ENCODE data around the gene PIM3.
A peak's percentile ranks its signal among the peaks of the same experiment; 100 is the strongest.

PIM3 gene

DNA sequence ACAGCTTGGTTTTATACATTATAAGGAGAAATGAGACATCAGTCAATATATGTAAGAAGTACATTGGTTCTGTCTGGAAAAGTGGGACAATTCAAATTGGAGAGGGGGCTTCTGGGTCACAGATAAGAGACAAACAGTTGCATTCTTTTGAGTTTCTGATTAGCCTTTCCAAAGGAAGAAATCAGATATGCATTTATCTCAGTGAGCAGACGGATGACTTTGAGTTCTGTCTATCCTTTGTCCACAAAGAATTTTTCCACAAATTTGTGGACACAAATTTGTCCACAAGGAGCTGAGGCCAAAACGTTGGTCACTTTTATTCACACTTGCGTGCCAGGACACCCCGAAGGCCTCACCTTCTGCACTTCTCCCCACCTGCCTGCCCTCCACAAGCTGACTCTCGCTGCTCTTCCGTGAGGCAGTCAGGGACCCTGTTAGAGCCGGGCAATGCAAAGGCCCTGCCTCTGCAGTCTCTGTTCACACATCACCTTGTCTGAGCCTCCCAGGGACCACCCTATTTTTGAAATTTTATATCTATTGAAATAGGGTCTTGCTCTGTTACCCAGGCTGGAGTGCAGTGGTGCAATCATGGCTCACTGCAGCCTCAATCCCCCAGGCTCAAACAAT lies 31.4 kb downstream of the PIM3 start:
- DNase-seq (ENCODE audit: low spot score), result no peak

DNA sequence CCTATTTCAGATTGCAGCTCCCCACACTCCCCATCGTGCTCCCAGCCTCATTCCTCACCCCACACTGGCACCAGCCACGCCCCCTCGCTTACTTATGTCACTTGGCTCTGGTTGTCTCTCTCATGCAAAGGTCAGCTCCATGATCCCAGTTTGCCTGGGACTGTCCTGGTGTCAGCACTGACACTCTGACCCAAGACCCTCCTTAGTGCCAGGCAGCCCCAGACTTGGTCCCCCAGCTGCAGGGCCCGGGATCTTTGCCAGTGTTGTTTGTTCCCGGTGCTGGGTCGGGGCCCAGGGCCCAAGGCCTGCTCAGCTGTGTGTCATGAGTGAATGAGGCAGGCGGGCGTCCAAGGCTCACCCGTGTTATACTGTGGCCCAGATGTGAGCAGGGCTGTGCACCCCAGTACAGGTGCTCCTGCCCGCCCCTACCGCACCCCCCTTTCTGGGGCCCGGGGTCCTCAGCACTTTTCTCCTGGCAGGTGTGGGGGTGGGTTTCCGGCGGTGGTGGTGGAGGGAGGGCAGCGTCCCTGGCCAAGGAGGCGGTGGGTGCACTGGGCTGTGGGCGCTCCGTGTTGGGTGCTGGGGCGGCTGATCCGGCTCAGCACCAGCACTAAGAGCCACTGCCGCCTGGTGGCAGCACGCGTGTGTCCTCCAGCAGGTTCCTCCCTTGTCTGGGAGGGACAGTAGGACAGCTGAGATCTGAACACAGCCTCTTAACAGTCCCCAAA lies 32.5 kb downstream of the PIM3 start:
- peak; percentile 74 for DNase-seq (ENCODE audit: low spot score)

DNA sequence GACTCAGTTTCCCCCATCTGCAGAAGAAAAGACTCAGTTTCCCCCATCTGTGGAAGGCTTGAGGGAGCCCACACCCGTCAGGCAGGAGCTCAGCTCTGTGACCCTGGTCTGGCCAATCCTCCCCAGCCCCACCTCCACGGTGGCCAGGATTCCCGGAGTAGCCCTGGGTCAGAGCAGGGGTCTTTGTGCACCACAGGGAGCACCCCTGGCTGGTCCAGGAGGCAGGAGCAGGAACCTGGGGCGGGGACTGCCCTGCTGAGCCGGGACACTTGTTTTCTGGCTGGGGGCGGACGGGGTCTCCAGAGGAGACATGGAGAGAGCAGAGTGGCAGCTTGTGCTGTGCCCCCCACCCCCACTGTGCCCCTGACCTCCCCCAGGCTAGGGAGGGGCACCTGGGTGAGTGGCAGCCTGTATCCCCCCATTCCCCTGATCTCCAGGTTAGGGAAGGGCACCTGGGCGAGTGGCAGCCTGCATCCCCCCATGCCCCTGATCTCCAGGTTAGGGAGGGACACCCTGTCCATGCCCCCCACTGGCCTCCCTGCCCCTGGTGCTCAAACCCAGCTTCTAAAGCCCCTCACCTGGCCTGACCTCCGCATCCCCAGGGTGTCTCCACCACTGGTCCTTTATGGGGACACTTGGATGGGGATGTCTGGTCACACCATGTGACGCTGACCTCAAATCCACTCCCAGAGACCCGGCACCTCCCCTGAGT lies 33.2 kb downstream of the PIM3 start:
- DNase-seq (ENCODE audit: low spot score), result no peak

DNA sequence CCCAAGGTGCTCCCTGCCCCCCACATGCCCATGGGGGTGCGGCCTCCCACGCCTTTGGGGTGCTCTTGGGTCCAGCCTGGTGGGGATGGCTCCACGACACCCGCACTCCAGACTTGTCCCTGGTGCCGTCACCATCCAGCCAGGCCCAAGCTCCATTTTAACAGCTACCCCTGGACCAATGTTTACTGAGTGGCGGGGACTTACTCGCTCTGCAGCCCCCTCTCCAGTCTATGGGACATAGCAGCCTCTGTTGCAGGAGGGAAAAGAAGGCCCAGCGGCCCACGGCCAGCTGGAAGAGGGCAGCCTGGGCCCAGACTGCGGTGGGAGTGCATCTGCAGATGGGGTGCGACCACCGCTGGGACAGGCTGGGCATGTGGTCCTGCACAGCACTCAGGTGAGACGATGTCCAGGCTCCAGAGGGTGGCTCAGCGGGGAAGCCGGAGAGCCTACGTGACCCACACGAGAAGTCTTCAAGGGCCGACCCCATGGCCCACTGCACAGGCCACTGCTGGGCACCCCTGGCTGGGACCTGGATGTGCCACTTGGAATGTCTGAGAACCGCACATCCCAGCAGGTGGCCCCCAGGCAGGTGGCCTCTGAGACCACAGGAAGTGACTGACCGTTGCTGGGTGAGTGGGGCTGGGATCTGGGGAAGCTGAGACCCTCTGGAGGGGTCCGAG lies 33.9 kb downstream of the PIM3 start:
- DNase-seq (ENCODE audit: low spot score), result no peak

DNA sequence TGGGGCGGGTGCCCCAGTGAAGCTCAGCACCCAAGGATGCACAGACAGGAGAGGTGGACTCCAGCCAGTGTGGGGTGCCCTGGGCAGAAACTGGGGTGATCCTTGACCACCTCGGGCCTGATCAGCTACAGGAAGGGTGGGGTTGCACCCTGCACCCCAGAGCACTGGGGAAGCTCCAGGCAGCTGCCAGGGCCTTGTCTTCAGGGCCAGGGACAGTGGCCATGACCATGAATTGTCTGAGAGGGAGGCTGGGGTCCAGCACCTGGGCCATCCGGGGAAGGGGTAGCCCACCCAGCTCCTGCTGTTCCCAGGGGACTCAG lies 34.4 kb downstream of the PIM3 start:
- DNase-seq (ENCODE audit: low spot score), result no peak

DNA sequence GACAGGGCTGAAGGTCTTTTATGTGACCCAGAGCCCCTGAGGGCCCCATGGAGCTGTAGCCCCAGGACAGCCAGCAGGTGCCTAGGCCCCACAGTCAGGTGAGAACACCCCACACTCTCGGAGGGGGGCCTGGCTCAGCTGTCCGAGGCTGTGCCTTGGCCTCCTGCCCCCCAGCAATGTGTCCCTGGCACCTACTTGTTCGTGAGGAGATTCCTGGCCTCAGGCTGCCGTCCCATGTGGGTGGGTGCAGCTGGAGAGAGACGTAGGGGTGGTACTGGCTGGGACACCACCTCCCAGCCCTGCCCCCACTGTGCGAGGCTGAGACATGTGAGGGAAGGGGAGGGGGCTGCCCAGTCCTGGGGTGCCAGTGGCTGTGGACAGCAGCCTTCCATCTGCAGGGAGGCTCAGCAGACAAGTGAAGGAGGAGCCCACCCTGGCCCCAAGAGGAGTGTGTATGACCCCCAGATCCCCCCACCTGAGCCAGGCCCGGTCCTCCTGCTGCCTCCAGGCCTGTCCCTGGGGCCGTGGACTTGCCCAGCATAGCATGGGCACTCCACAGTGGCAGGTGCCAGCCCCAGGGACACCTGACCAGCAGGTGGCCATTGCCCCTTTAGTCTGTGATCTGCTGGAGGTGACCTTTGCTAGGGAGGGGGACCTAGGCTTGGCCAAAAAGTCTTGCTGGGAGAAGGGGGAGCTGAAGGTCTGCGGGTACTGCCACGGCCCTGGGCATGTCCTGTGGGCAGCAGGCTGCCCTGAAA lies 35.0 kb downstream of the PIM3 start:
- DNase-seq (ENCODE audit: low spot score), result no peak

DNA sequence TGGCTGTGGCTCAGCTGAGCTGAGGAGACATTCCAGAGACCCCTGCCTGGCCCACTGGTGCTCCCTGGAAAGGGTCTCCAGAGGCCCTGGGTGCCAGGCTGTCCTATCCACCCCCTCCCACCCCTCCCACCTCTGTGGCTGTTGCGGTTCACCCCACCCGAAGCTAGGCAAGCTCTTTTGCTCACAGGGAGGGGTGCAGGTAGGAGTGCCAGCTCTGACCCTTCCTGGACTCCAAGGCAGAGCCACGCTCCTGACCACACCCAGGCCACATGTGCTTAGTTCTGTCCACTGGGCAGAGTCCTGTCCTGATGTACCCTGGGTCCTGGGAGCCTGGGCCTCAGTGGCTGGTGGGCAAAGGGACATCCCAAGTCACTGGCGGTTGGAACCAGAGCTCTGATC lies 35.5 kb downstream of the PIM3 start:
- DNase-seq (ENCODE audit: low spot score), result no peak

DNA sequence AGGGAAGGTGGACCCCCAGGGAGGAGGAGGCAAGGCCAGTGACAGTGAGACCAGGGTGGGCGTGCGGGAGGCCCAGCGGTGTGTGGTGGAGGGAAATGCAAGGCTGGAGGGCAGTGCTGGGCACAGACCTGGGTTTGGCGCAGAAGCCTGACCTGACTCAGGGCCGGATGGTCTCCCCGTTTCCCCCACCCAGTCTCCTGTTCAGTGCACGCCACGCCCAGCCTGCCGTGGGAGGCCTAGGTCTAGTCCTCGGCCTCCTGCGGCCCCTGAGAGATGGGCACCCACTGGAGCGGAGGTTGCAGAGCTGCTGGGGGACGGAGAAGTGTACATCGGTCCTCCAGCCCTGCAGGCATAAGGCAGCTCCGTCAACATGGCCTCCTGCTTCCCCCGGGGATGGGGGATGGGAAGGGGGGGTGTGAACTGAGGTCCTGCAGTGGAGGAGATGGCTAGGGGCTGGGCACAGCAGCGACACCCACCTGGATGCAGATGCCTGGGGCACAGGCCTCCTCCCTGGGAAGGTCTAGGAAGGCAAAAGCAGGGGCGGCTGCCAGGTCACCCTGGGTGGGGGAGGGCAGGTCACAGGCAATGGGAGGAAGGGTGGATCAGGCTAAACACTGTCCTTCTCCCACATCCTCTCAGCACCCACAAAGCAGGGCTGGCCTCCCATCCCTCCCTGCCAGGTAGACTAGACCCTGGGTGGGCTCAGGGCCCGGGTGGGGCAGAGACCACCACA lies 36.1 kb downstream of the PIM3 start:
- DNase-seq (ENCODE audit: low spot score), result no peak

DNA sequence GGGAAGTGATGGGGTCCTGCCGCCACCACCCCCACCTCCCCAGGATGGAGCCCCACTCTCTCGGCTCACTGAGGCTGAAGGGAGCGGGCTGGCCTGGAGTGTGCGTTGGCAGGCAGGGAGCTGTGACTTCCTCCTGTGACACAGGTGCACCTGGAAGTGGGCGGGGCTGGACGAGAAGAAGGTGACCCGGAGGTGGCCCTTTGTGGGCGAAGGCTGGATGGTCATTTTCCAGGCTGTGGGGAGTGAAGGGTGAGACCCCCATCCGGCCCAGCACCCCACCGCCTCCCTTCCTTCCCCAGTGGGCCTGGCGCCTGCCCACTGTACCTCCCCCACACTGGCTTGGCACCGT lies 36.7 kb downstream of the PIM3 start:
- DNase-seq (ENCODE audit: low spot score), result no peak

DNA sequence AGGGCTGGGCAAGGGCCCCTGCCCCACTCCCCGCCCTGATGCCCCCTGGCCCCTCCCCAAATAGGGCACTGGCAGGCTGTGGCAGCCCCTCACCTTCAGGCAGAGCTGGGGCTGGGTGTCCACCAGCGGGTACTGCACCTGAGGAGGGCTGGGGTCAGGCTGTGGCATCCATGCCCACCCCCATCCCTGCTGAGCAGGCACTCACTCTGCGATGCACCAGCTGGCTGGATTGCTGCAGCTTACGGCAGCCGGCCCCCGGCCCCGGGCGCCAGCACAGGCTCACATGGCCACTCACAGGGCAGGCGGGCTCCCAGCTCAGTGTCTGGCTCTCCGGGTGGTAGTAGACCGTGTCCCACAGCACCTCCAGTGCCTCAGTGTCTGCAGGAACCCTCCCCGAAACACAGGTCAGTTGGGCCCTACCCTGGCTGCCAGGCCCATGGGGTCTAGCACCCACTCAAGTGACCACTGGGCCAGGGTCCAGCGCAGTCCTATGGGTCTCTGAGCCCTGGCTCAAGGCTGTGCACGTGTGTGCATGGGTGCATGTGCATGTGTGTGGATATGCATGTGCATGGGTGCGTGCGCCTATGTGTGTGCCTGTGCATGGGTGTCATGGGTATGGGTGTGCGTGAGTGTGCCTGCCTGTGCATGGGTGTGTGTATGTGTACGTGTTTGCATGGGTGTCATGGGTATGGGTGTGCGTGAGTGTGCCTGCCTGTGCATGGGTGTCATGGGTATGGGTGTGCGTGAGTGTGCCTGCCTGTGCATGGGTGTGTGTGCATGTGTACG lies 37.6 kb downstream of the PIM3 start:
- DNase-seq (ENCODE audit: low spot score), result no peak

DNA sequence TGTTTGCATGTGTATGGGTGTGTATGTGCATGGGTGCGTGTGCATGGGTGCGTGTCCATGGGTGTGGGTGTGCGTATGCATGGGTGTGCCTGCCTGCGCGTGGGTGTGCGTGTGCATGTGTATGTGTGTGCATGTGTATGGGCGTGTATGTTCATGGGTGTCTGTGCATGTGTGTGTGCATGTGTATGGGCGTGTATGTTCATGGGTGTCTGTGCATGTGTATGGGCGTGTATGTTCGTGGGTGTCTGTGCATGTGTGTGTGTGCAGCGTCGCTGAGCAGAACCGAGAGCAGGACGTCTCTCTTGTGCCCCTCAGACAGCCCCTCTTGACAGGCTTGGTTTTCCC lies 38.1 kb downstream of the PIM3 start:
- DNase-seq (ENCODE audit: low spot score), result no peak

DNA sequence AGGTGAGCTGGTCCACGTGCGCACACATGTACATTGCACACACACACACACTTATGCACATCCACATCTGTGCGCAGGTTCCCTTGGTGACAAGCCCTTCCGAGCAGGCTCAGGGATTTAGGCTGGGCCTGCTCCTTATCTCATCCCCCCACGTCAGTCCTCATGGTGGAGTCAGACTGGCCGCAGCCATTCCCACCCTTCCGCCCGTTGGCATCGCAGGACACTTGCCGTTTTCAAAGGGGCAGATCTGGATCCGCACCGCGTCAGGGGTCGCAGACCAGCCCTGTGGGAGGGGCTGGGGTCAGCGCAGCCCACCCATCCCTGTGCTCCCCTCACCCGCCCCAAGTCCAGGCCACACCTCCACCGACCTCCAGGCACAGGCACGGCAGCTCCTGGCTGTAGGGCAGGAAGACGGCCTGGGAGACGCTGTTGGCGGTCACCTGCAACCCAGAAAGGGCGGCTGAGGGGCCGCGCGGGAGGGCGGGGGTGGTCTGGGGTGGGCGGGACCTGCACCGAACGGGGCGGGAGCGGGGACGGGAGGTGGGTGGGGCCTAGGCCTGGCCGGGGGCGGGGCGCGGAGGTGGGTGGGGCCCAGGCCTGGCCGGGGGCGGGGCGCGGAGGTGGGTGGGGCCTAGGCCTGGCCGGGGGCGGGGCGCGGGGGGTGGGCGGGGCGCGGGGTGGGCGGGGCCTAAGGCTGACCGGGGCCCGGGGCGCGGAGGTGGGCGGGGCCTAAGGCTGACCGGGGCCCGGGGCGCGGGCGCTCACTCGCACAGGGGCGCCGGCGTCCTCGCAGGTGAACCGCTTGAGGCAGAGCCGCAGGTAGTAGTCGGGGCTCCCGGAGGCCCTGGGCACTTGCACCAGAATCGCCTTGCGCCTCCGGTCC lies 38.7 kb downstream of the PIM3 start:
- peak; percentile 50 for DNase-seq (ENCODE audit: low spot score)

DNA sequence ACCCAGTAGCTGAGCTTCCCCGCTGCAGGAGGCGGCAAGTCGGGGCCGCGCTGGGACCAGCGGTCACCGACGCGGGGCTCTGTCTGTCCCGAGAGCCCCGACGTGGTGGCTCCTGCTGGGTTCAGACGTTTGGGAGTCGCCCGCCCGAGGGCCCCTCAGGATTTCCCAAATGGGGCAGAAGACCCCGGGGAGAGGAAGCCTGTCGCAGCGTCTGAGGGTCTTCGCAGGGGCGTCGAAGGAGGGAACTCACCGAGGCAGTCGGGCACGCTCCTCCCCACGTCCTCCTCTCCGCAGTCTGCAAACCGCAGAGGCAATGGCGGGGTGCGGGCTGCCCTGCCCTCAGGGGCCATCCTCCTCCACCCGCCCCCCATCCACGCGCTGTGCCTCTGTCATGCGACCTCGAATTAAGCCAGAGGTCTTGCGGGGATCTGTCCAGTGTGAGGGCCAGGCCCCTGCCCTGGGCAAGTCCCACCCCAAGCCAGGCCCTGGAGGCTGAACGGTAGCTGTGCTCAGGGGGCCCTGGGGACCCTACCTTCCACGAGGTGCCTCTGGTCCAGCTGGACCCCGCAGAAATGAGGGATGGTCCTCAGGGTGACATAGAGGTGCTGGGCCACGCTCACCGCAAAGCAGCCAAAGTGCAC lies 39.5 kb downstream of the PIM3 start:
- DNase-seq (ENCODE audit: low spot score), result no peak

DNA sequence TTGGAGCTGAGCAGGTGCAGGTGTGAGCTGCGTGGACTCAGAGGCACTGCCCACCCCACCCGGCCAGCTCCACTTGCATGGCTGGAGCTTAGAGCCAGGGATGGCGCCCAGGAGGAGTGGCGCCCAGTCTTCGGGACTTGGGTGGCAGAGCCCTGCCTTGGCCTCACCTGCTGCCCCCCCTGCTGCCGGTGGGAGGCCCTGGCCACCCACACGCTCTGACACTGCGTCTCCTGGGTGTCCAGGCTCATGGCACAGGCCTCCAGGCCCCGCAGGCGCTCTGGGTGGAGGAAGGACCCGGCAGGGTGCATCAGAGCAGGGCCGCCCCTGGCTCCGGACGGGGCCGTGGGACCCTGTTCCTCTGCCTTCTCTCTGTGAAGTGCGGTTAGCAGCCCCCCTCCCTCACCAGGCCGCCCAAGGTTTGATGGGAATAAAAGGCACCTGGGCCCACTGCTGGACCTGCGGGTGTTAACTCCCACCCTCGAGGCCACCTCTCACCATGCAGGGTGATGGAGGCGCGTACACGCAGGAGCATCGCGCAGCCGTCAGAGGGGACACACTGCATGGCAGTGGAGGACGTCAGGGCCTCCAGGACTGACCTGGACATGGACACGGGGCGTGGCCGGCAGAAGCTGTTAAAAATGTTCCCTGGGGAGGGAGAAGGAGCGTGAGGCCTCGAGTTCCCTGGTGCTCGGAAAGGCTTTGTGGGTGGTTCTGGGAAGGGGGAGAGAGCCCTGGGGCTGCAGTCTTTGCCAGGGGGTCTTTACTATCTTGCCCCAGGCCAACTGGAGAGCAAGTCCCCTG lies 40.2 kb downstream of the PIM3 start:
- no peak for DNase-seq (ENCODE audit: low spot score)

DNA sequence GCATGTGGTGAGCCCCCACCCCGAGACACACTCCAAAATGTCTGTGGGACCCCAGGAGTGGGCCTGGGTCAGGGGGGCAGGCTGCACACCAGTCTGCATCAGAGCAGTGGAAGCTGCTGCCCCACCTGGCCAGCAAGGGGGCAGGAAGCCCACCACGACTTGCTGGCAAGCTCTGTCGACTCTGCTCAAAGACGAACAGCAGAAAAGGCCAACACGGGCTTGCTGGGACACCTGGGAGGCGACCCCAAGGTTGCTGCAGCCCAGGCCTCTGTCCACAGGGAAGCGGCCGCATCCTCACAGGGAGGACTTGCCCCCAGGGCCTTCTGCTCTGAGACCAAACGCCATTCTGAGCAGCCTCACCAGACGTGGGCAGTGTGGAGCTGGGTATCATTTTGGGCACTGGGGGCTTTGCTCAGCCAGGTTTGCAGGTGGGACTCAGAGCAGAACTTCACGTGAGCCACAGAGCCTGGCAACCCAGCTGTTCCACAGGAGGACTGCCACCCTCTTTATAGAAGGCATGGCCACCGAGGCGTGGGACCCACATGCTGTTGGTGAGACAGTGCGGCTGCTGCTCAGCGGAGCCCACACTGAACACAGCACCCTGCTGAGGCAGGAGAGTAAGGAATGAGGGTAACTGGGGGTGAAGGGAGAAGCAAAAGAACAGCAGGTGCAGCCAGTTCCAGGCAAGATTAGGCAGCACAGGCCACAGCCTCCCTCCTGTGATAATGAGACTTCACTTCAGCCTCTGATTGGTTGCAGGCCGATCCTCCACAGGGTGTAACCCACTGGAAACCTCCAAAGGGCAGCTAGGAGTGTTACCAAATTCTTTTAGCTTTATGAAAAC lies 41.0 kb downstream of the PIM3 start:
- peak; percentile 38 for DNase-seq (ENCODE audit: low spot score)

DNA sequence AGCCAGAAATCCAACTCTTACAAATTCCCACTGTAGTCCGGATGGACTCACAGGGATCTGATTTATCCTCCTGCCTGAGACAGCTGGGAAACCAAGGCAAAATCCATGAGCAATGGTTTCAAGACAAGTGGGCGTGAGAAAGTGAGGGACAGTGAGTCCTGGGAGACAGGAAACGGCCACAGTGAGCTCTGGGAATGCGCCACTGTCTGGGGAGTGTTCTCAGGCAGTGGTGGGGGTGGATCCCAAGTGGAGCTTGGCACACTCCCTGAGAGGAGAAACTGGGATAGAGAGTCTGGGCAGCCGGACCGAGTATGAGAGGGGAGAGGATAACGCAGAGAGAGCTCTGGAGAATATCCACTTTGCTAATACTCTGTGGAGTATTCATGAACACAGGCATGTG lies 42.2 kb downstream of the PIM3 start:
- DNase-seq (ENCODE audit: low spot score), result no peak

DNA sequence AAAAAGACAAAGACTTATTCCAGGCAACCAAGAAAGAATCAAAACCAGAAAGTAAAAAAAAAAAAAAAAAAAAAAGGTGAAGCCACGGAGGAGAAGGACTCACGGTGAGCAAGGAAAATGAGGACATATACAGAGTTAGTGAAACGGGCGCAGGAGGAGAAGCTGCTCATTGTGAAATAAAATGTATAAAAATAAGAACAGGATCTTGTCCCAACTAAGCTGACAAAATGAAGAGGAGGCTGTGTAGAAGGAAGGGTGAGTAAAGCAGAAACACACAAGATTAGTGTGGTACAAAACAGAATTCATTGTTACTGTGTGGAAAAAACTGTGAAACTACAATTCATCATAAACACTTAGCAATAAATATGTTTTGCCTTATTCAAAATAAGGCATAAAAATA lies 44.3 kb downstream of the PIM3 start:
- DNase-seq (ENCODE audit: low spot score), result no peak

DNA sequence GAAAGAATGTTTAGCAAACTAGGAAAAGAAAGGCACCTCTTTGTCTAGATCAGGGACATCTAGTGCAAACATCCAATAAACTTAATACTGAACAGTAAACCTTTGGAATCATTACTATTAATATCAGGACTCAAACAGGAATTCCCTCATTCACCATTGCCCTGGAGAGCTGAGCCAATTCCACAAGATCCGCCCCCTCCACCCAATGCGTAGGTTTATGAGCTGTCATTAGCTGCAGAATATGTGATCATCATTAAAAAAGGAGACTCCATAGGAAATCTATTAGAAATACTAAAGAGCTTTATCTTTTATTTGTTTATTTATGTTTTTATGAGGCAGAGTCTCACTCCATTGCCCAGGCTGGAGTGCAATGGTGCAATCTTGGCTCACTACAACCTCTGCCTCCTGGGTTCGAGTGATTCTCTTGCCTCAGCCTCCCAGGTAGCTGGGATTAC lies 46.5 kb downstream of the PIM3 start:
- no peak for DNase-seq (ENCODE audit: low spot score)
